A673 (cell line): Measurements from ENCODE around the gene MSRB3.

Source experiments
- EZH2 ChIP-seq: fragments of 200-600 bp; sonication (generic); IDR thresholded peaks from 2 replicates; pipeline ENCODE4 v1.6.1; 2017; ENCODE audit warnings: borderline replicate concordance, low read depth, mild to moderate bottlenecking, mixed read lengths, antibody characterized with exemption, low read length; ENCODE audit not compliant: poor library complexity, severe bottlenecking
- TF ChIP-seq, protein P1 (sequence below): fragments of 300-800, 200-600 bp; sonication (generic); conservative IDR thresholded peaks from 2 replicates; pipeline ENCODE4 v1.5.1; 2017; ENCODE audit warnings: low read depth, mild to moderate bottlenecking, antibody characterized with exemption, low read length, moderate library complexity, mixed read lengths

DNA sequence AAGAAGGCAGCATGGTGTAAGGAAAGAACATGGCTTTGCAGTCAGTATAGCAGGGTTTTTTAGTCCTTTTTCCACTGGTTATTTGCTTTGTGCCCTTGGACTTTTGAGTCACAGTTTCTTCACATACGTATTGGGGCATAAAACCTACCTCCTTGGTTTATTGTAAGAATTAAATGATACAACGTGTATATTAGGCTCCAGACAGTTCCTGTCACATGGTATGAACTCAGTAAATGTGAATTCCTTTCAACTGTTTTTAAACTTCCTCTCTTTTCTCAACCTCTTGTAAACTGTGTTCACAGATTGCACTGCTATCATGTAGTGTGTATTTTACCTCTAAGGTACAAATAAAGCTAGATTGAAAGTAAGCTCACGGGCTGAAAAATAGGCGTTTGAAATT, 29.5 kb downstream of the MSRB3 start:
- TF ChIP-seq, protein P1, sequence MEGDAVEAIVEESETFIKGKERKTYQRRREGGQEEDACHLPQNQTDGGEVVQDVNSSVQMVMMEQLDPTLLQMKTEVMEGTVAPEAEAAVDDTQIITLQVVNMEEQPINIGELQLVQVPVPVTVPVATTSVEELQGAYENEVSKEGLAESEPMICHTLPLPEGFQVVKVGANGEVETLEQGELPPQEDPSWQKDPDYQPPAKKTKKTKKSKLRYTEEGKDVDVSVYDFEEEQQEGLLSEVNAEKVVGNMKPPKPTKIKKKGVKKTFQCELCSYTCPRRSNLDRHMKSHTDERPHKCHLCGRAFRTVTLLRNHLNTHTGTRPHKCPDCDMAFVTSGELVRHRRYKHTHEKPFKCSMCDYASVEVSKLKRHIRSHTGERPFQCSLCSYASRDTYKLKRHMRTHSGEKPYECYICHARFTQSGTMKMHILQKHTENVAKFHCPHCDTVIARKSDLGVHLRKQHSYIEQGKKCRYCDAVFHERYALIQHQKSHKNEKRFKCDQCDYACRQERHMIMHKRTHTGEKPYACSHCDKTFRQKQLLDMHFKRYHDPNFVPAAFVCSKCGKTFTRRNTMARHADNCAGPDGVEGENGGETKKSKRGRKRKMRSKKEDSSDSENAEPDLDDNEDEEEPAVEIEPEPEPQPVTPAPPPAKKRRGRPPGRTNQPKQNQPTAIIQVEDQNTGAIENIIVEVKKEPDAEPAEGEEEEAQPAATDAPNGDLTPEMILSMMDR, result no peak
- TF ChIP-seq EZH2, result no peak
